Ovary (tissue), 3 donors: Measurements from ENCODE around the gene NRIP1.

Experiments used
- POLR2A ChIP-seq: fragments of 450-650 bp; IDR thresholded peaks from one replicate; pipeline ENCODE4 v1.6.1; 2017; ENCODE audit warnings: antibody characterized with exemption, mild to moderate bottlenecking, moderate library complexity
- TF ChIP-seq, protein P1 (sequence below), 3 donors: fragments of 450-650 bp in 2 of 3; fragments of 200-600 bp in 1 of 3; IDR thresholded peaks; one replicate each; pipeline versions ENCODE4 v1.5.1 to v1.8.0; 2016 to 2022; ENCODE audit warnings: antibody characterized with exemption in 3 of 3, mild to moderate bottlenecking in 1 of 3
- donor health status: DM: no; HTN: no; CAD: no.

DNA sequence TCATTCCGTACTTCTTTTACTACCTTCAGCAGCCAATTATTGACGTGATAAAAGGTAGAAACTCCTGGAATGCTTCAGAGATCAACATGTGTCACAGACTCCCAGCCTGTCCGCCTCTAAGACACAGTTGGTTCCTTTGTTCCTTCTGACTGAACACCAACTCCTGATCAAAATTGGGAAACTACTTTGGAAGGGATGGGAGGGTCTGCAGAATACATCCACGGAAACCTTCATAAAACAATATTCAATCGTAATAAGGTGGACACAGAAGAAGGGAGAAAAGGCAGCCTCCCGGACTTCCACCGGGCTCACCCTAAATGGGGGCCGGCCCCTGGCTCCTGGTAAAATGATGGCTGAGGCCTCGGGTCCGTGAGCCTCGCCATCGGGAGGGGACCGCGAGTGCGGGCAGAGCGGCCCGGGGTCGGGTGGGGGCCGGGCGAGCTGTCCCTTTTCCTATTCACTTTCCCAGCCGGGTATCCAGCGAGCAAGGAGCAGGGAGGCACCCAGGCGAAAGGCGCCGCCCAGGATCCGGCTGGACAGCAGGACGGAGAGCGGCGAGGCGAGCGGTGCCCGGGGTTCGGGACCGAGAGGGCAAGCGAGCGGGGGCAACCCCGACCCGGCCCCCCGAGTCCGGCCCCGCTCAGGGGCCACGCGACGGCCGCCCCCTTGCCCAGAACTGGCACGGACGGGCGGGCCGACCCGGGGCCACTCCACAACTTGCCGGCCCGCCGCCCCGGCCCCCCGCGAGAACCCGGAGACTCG lies 805 bp downstream of the NRIP1 start:
- TF ChIP-seq, protein P1, sequence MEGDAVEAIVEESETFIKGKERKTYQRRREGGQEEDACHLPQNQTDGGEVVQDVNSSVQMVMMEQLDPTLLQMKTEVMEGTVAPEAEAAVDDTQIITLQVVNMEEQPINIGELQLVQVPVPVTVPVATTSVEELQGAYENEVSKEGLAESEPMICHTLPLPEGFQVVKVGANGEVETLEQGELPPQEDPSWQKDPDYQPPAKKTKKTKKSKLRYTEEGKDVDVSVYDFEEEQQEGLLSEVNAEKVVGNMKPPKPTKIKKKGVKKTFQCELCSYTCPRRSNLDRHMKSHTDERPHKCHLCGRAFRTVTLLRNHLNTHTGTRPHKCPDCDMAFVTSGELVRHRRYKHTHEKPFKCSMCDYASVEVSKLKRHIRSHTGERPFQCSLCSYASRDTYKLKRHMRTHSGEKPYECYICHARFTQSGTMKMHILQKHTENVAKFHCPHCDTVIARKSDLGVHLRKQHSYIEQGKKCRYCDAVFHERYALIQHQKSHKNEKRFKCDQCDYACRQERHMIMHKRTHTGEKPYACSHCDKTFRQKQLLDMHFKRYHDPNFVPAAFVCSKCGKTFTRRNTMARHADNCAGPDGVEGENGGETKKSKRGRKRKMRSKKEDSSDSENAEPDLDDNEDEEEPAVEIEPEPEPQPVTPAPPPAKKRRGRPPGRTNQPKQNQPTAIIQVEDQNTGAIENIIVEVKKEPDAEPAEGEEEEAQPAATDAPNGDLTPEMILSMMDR (IDR thresholded peaks at IDR 0.05) = no peak
- TF ChIP-seq POLR2A = no peak
